Upper lobe of left lung (tissue), 6 donors: ENCODE measurements around the gene AKT1S1. TPM values are rescaled to one million over a fixed set of nuclear protein-coding genes. Genes with fewer than 3 reads are reported as not detected.

Experiments
- ATAC-seq, 2 donors: fragments of 200-7000 bp; cut with Tn5 transposase; one replicate each; pipeline ENCODE4 v1.9.1; 2022; ENCODE audit warnings: mild to moderate bottlenecking in 2 of 2, moderate library complexity in 2 of 2; ENCODE audit not compliant: low FRiP score in 2 of 2
- DNase-seq, 2 donors: peaks; one replicate each; pipeline ENCODE4 v3.0.0-alpha.2; 2019 to 2020
- H3K27ac ChIP-seq, 4 donors: fragments of 200-600 bp; sonication (generic); one replicate each; pipeline ENCODE4 v1.5.1; 2016 to 2019
- H3K27me3 ChIP-seq, 4 donors: fragments of 200-600 bp; sonication (generic); one replicate each; pipeline ENCODE4 v1.5.1; 2017 to 2019
- H3K36me3 ChIP-seq, 4 donors: fragments of 200-600 bp; sonication (generic); one replicate each; pipeline ENCODE4 v1.5.1; 2016 to 2019
- H3K4me1 ChIP-seq, 4 donors: fragments of 200-600 bp; sonication (generic); one replicate each; pipeline ENCODE4 v1.5.1; 2018 to 2019
- H3K4me3 ChIP-seq, 4 donors: fragments of 200-600 bp; sonication (generic); one replicate each; pipeline ENCODE4 v1.5.1; 2017 to 2019; ENCODE audit warnings: mild to moderate bottlenecking in 2 of 4, moderate library complexity in 1 of 4
- H3K9me3 ChIP-seq, 4 donors: fragments of 200-600 bp; sonication (generic); one replicate each; pipeline ENCODE4 v1.5.1; 2018 to 2019
- EP300 ChIP-seq, 4 donors: sonication (generic); formaldehyde crosslinking; IDR thresholded peaks; one replicate each; pipeline ENCODE4 v1.5.1; 2017; ENCODE audit warnings: antibody characterized with exemption in 4 of 4, control low read depth in 2 of 4
- POLR2A ChIP-seq, 4 donors: fragments of 450-650 bp; IDR thresholded peaks; one replicate each; pipeline ENCODE4 v1.5.1; 2016 to 2017; ENCODE audit warnings: antibody characterized with exemption in 4 of 4, mild to moderate bottlenecking in 2 of 4
- POLR2AphosphoS5 ChIP-seq, 2 donors: sonication (generic); formaldehyde crosslinking; IDR thresholded peaks; one replicate each; pipeline ENCODE4 v1.5.1; 2017; ENCODE audit warnings: antibody characterized with exemption in 2 of 2
- WGBS, 2 donors: methylation state at CpG; one replicate each; pipeline ENCODE4 v1.1.5; 2017 to 2018; 5-methylcytosine and 5-hydroxymethylcytosine counted together
- total RNA-seq, 6 donors: library from RNA; depleted of rRNA in 4 of 6; stranded (reverse); fragments of >200 nt in 4 of 6; gene quantifications; one replicate each; pipeline versions ENCODE4 v1.1.0 to v1.2.1, GENCODE V29; 2016 to 2021
- TF ChIP-seq, protein P1 (sequence below), 6 experiments: fragments of 450-650 bp in 4 of 6; fragments of 200-600 bp in 2 of 6; sonication (generic) in 2 of 6; IDR thresholded peaks; one replicate each; pipeline ENCODE4 v1.5.1; 2016 to 2019; ENCODE audit warnings: antibody characterized with exemption in 6 of 6
- donor health status: DM: no; HTN: no; CAD: no; lungs with moderate emphysema.
- donor health status: DM: no; HTN: yes; CAD: no; lungs with severe emphysema.

AKT1S1 gene
- total RNA-seq, 6 donors from 2014 or later, result 11.8 to 35.5 (median 25.7) TPM

DNA sequence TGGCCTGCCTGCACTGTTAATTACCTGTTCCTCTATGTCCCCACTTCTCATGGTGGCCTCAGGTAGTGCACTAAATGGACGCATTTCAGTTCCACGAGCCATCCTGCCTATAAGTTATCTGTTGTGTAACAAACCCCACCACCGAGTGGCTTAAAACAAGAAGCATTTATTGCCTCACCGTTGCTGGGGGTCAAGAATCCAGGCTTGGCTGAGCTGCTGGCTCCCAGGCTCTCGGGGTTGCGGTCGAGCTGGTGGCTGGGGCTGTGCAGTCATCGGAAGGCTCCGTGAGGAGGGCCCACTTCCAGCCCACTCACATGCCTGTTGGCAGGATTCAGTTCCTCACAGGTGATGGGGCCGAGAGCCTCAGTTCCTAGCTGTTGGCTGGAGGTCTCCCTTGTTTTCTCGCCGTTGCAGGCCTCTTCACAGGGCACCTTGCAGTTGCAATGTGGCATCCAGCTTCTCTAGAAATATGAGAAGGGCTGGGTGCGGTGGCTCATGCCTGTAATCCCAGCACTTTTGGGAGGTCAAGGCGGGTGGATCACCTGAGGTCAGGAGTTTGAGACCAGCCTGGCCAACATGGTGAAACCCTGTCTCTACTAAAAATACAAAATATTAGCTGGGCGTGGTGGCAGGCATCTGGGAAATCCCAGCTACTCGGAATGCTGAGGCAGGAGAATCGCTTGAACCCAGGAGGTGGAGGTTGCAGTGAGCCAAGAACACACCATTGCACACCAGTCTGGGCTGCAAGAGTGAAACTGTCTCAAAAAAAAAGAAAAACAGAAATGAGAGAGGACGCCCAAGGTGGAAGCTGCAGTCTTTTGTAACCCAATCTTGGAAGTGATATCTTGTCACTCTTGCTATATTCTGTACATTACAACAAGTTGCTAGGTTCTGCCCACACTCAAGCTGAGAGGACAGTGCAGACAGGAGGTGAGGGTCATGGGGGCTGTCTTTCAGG is 32.7 kb downstream of the AKT1S1 start:
- no peak overlapping the region for H3K4me3 ChIP-seq
- no peaks in the 10 kb centered on the region for H3K27me3 ChIP-seq
- no peaks in the 10 kb centered on the region for H3K9me3 ChIP-seq
- no peak overlapping the region for H3K27ac ChIP-seq
- TF ChIP-seq, protein P1, sequence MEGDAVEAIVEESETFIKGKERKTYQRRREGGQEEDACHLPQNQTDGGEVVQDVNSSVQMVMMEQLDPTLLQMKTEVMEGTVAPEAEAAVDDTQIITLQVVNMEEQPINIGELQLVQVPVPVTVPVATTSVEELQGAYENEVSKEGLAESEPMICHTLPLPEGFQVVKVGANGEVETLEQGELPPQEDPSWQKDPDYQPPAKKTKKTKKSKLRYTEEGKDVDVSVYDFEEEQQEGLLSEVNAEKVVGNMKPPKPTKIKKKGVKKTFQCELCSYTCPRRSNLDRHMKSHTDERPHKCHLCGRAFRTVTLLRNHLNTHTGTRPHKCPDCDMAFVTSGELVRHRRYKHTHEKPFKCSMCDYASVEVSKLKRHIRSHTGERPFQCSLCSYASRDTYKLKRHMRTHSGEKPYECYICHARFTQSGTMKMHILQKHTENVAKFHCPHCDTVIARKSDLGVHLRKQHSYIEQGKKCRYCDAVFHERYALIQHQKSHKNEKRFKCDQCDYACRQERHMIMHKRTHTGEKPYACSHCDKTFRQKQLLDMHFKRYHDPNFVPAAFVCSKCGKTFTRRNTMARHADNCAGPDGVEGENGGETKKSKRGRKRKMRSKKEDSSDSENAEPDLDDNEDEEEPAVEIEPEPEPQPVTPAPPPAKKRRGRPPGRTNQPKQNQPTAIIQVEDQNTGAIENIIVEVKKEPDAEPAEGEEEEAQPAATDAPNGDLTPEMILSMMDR (IDR thresholded peaks at IDR 0.05), result no peak
- TF ChIP-seq EP300 (IDR thresholded peaks at IDR 0.05) (no peak), POLR2A (IDR thresholded peaks at IDR 0.05) (no peak), POLR2AphosphoS5 (IDR thresholded peaks at IDR 0.05) (no peak)
- peaks cover 0 to 18% (median 9%) of the 10 kb centered on the region in 4 donors for H3K36me3 ChIP-seq
- WGBS, 2 donors, result 67 to 79% methylated on average over 12 to 18 of the region's 18 CpGs
- peaks cover 4 to 13% (median 7%) of the 10 kb centered on the region in 4 donors for H3K4me1 ChIP-seq
- DNase-seq (no peak), ATAC-seq (no peak)

DNA sequence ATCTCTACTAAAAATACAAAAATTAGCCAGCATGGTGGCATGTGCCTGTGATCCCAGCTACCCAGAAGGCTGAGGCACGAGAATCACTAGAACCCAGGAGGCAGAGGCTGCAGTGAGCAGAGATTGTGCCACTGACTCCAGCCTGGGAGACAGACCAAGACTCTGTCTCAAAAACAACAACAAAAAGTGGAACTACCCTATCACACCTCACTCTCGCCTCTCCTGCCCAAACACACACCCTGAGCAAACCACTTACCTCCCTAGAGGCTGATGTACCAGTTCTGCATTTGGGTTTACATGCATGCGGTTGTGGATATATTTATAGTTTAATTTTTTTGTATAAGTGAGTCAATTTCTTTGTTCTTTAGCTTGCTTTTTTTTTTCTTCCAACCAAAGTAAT is 33.9 kb downstream of the AKT1S1 start:
- TF ChIP-seq EP300 (IDR thresholded peaks at IDR 0.05) (no peak), POLR2A (IDR thresholded peaks at IDR 0.05) (no peak), POLR2AphosphoS5 (IDR thresholded peaks at IDR 0.05) (no peak)
- TF ChIP-seq, protein P1 (IDR thresholded peaks at IDR 0.05), result no peak
- peaks cover 0 to 4% (median 2%) of the 10 kb centered on the region in 4 donors for H3K4me1 ChIP-seq
- ATAC-seq, result no peak
- no peaks in the 10 kb centered on the region for H3K27me3 ChIP-seq
- DNase-seq, result no peak
- H3K9me3 ChIP-seq, result no peaks in the 10 kb centered on the region
- no peak overlapping the region for H3K4me3 ChIP-seq
- 81 to 84% methylated on average over 3 of the region's 3 CpGs for WGBS, 2 donors
- H3K36me3 ChIP-seq, result peaks cover 3 to 30% (median 18%) of the 10 kb centered on the region in 4 donors
- H3K27ac ChIP-seq, result no peak overlapping the region

DNA sequence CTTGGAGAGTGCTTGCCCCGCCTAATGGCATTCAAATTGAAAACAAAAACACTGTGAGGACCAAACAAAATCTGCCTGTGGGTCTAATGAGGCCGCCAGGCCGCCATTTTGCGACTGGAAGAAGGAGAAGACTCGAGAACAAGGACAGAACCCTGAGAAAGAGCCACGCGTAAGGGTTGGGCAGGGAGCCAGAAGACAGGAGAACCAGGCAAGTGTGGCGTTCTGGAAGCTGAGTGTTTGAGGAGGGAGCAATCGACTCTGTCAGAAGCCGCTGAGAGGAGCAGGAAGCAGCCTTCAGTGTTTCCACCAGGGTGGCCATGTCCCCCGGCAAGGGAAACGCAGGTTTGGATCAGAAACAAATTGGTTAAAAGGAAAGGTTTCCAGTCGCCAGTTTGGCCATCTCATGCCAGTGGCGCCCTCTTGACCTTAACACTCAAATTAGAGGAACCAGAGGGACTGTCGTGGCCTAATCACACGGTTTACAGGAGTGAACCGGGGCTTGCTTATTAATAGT is 36.4 kb downstream of the AKT1S1 start:
- DNase-seq (no peak), ATAC-seq (no peak)
- Histone ChIP-seq H3K27me3 (no peaks in the 10 kb centered on the region), H3K4me3 (no peak overlapping the region), H3K9me3 (no peaks in the 10 kb centered on the region), H3K4me1 (no peaks in the 10 kb centered on the region), H3K36me3 (peaks cover 3 to 54% (median 41%) of the 10 kb centered on the region in 4 donors), H3K27ac (no peak overlapping the region)
- TF ChIP-seq POLR2A (IDR thresholded peaks at IDR 0.05) (no peak), EP300 (IDR thresholded peaks at IDR 0.05) (no peak), POLR2AphosphoS5 (IDR thresholded peaks at IDR 0.05) (no peak)
- TF ChIP-seq, protein P1 (IDR thresholded peaks at IDR 0.05), result no peak
- 78 to 85% methylated on average over 17 of the region's 17 CpGs for WGBS, 2 donors

DNA sequence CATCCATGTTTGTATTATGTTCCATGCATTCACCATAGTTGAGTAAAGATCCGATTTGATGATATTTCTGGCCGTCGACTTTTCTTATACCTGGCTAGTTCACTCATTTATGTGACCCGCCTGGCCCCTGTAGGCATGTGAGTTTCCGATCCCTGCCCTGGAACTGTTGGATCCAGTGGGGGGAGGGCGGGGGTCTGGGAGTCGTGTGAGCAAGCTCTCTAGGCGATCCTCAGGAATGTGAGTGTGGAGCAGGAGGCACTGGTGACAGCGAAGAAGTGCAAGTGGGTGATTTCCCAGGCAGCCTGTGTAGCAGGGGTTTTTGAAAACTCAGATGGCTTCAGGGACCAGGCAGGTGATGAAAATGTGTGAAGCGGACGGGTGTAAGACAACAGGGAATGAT is 36.8 kb downstream of the AKT1S1 start:
- TF ChIP-seq, protein P1 (IDR thresholded peaks at IDR 0.05), result no peak
- TF ChIP-seq POLR2A (IDR thresholded peaks at IDR 0.05) (no peak), POLR2AphosphoS5 (IDR thresholded peaks at IDR 0.05) (no peak), EP300 (IDR thresholded peaks at IDR 0.05) (no peak)

More for the DNA sequence above, 36.8 kb downstream of the AKT1S1 start:
- no peak for DNase-seq
- Histone ChIP-seq H3K36me3 (peaks cover 3 to 59% (median 46%) of the 10 kb centered on the region in 4 donors), H3K9me3 (no peaks in the 10 kb centered on the region), H3K27ac (no peak overlapping the region), H3K4me1 (no peaks in the 10 kb centered on the region), H3K4me3 (no peak overlapping the region), H3K27me3 (no peaks in the 10 kb centered on the region)
- no peak for ATAC-seq
- WGBS, 2 donors, result 81 to 88% methylated on average over 11 of the region's 11 CpGs
